Liver (tissue), 3 donors: ENCODE results near the gene FASN.

Source experiments
- CTCF ChIP-seq: fragments of 150-350 bp; IDR thresholded peaks from 2 replicates; pipeline ENCODE4 v1.5.1; 2017; ENCODE audit warnings: improper control_type of control experiment, low read depth, low read length; ENCODE audit not compliant: missing input control
- EGR1 ChIP-seq, 2 donors: IDR thresholded peaks; 2 replicates each; pipeline ENCODE4 v1.6.1; 2016 to 2018; ENCODE audit warnings: antibody characterized with exemption in 2 of 2, low read depth in 2 of 2
- JUND ChIP-seq, 2 donors: IDR thresholded peaks; 2 replicates each; pipeline ENCODE4 v1.6.1; 2016; ENCODE audit warnings: antibody characterized with exemption in 2 of 2
- RAD21 ChIP-seq, 2 donors: IDR thresholded peaks; 2 replicates each; pipeline ENCODE4 v1.6.1; 2016; ENCODE audit warnings: antibody characterized with exemption in 2 of 2, mild to moderate bottlenecking in 2 of 2
- REST ChIP-seq: IDR thresholded peaks from 2 replicates; pipeline ENCODE4 v1.6.1; 2016; ENCODE audit warnings: antibody characterized with exemption, mild to moderate bottlenecking
- SP1 ChIP-seq: IDR thresholded peaks from 2 replicates; pipeline ENCODE4 v1.6.1; 2018; ENCODE audit warnings: antibody characterized with exemption, mild to moderate bottlenecking
- ZBTB33 ChIP-seq: IDR thresholded peaks from 2 replicates; pipeline ENCODE4 v1.6.1; 2016; ENCODE audit warnings: antibody characterized with exemption
- donor health status: healthy.
- donor health status: healthy.

- TF ChIP-seq CTCF (no peak), SP1 (no peak), REST (no peak), ZBTB33 (no peak), EGR1 (IDR thresholded peaks at IDR 0.05; ENCODE audit: low read depth in 2 of 2) (no peak), JUND (IDR thresholded peaks at IDR 0.05) (no peak), RAD21 (IDR thresholded peaks at IDR 0.05) (no peak)
These were observed 9.8 kb downstream of the FASN start for GRCh38 chr17:82087961-82088837.
